Measurements from ENCODE around the gene SCRN1. TPM values are rescaled to one million over a fixed set of nuclear protein-coding genes. Genes with fewer than 3 reads are reported as not detected.

Gene SCRN1
- total and polyA plus RNA-seq, 2 of the 13 experiments (the other 11 are each of a cell fraction or from before 2014, with no cell fraction given): 43.2 to 49.8 TPM

GRCh38 chr7:30027740-30028215, 38.2 kb upstream of the SCRN1 start (continued):
- TF ChIP-seq POLR2AphosphoS5 (IDR thresholded peaks at IDR 0.05; ENCODE audit: low read depth, low read length) (peak; percentile 92), KIAA2018 (CRISPR knock-in tag; IDR thresholded peaks at IDR 0.05; ENCODE audit: borderline replicate concordance) (no peak), THAP7 (CRISPR knock-in tag; IDR thresholded peaks at IDR 0.05) (no peak), NFIC (IDR thresholded peaks at IDR 0.05; ENCODE audit: low read length) (0 out of 2 replicates have a peak, but pooled peaks have one; percentile 47), FOXA1 (IDR thresholded peaks at IDR 0.05) (no peak), FOXA1 (CRISPR knock-in tag; IDR thresholded peaks at IDR 0.05) (peak; percentile 17; the same call in 1 of the 2 replicates), ZSCAN30 (CRISPR knock-in tag; IDR thresholded peaks at IDR 0.05) (0 out of 2 replicates have a peak, but pooled peaks have one; percentile 9), ZNF124 (CRISPR knock-in tag; IDR thresholded peaks at IDR 0.05) (no peak), HOXA9 (CRISPR knock-in tag; IDR thresholded peaks at IDR 0.05; ENCODE audit: borderline replicate concordance) (no peak), NR2F6 (IDR thresholded peaks at IDR 0.05) (peak; percentile 41; the same call in 1 of the 2 replicates), NR2F6 (CRISPR knock-in tag; IDR thresholded peaks at IDR 0.05) (no peak), NAIF1 (CRISPR knock-in tag; IDR thresholded peaks at IDR 0.05; ENCODE audit: borderline replicate concordance) (peak; percentile 32; the same call in 1 of the 2 replicates), ZNF431 (CRISPR knock-in tag; IDR thresholded peaks at IDR 0.05; ENCODE audit: borderline replicate concordance, low read depth) (peak; percentile 6; the same call in 1 of the 2 replicates), ZNF670 (CRISPR knock-in tag; IDR thresholded peaks at IDR 0.05; ENCODE audit: borderline replicate concordance) (peak; percentile 13; the same call in 1 of the 2 replicates), GFI1 (CRISPR knock-in tag; IDR thresholded peaks at IDR 0.05; ENCODE audit: borderline replicate concordance) (no peak), CREB1 (IDR thresholded peaks at IDR 0.05) (no peak), CREB1 (CRISPR knock-in tag; IDR thresholded peaks at IDR 0.05) (0 out of 2 replicates have a peak, but pooled peaks have one; percentile 39), SIN3A (IDR thresholded peaks at IDR 0.05; ENCODE audit: borderline replicate concordance, low read depth, low read length) (peak; percentile 74; the same call in 1 of the 2 replicates), ZNF12 (CRISPR knock-in tag; IDR thresholded peaks at IDR 0.05) (no peak)
- TF ChIP-seq, protein P1, sequence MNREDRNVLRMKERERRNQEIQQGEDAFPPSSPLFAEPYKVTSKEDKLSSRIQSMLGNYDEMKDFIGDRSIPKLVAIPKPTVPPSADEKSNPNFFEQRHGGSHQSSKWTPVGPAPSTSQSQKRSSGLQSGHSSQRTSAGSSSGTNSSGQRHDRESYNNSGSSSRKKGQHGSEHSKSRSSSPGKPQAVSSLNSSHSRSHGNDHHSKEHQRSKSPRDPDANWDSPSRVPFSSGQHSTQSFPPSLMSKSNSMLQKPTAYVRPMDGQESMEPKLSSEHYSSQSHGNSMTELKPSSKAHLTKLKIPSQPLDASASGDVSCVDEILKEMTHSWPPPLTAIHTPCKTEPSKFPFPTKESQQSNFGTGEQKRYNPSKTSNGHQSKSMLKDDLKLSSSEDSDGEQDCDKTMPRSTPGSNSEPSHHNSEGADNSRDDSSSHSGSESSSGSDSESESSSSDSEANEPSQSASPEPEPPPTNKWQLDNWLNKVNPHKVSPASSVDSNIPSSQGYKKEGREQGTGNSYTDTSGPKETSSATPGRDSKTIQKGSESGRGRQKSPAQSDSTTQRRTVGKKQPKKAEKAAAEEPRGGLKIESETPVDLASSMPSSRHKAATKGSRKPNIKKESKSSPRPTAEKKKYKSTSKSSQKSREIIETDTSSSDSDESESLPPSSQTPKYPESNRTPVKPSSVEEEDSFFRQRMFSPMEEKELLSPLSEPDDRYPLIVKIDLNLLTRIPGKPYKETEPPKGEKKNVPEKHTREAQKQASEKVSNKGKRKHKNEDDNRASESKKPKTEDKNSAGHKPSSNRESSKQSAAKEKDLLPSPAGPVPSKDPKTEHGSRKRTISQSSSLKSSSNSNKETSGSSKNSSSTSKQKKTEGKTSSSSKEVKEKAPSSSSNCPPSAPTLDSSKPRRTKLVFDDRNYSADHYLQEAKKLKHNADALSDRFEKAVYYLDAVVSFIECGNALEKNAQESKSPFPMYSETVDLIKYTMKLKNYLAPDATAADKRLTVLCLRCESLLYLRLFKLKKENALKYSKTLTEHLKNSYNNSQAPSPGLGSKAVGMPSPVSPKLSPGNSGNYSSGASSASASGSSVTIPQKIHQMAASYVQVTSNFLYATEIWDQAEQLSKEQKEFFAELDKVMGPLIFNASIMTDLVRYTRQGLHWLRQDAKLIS (CRISPR knock-in tag; IDR thresholded peaks at IDR 0.05): no peak

Data from HepG2 (cell line).